Neuron (in vitro differentiated cells): Measurements from ENCODE around the gene ETV2.
"Not testable (repeated sequence)": the region's sequence is repeated elsewhere in the genome, so short reads cannot be mapped to it uniquely, and the experiment has no call there.

Source experiments
- H2AFZ ChIP-seq: one replicate; pipeline ENCODE4 v1.6.1; 2013; ENCODE audit warnings: low read depth, mild to moderate bottlenecking, inconsistent platforms, low read length, moderate library complexity
- H3K27me3 ChIP-seq: one replicate; pipeline ENCODE4 v1.6.1; 2013; ENCODE audit warnings: low read length; ENCODE audit not compliant: insufficient read depth
- H3K36me3 ChIP-seq: one replicate; pipeline ENCODE4 v1.6.1; 2013; ENCODE audit warnings: low read length; ENCODE audit not compliant: insufficient read depth
- H3K4me1 ChIP-seq: one replicate; pipeline ENCODE4 v1.6.1; 2013; ENCODE audit warnings: low read length; ENCODE audit not compliant: insufficient read depth
- H3K4me3 ChIP-seq: 2 replicates; pipeline ENCODE4 v1.5.1; 2013; ENCODE audit warnings: mild to moderate bottlenecking, low read length, moderate library complexity
- H3K9me3 ChIP-seq: one replicate; pipeline ENCODE4 v1.6.1; 2013; ENCODE audit warnings: low read length

ETV2 gene

DNA sequence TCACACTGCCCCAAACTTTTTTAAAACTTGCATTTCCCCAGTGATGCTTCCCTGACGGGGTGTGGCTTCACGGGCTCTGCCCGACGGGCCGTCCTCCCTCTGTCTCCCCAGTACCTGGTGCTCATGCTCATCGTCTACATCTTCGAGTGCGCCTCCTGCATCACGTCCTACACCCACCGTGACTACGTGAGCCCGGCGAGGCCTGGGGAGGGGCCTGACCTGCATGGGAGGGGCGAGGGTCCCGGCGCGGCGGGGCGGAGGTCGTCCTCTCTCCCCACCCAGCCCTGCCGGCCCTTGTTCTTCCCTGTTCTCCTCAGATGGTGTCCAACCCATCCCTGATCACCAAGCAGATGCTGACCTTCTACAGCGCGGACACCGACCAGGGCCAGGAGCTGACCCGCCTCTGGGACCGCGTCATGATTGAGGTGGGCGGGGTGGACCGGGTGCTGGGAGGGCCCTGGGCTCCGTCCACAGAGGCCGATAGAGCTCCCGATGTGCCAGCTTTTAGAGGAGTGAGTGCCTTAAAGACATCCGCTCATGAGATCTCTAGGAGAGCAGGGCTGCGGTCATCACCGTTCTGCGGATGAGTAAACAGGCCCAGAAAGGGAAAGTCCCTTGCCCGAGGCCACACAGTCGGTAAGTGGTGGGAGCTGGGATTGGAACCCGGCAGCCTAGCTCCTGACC, 31.7 kb downstream of the ETV2 start:
- H3K4me3 ChIP-seq: no peak overlapping the region
- H3K9me3 ChIP-seq: peaks cover 2% of the 10 kb centered on the region
- no peaks in the 10 kb centered on the region for H3K4me1 ChIP-seq
- no peaks in the 10 kb centered on the region for H3K36me3 ChIP-seq
- H2AFZ ChIP-seq: no peak overlapping the region
- H3K27me3 ChIP-seq: peaks cover 16% of the 10 kb centered on the region

DNA sequence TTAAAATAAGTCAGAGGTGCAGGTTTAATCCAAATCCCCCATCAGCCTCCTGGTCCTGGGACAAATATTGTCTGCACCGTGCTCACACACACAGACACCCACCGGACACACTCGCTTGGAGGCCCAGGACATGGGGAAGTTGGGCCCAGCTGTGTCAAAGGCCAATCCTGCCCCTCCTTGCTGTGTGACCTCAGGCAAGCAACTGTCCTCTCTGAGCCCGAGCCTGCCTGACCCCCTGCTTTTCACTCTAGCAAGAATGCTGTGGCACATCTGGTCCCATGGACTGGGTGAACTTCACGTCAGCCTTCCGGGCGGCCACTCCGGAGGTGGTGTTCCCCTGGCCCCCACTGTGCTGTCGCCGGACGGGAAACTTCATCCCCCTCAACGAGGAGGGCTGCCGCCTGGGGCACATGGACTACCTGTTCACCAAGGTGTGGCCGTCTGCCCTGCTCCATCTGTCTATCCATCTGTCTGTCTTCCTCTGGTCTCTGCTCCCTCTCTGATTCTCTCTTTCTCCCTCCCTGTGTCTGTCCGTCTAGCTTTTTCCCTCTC, 34.1 kb downstream of the ETV2 start:
- H2AFZ ChIP-seq: no peak overlapping the region

DNA sequence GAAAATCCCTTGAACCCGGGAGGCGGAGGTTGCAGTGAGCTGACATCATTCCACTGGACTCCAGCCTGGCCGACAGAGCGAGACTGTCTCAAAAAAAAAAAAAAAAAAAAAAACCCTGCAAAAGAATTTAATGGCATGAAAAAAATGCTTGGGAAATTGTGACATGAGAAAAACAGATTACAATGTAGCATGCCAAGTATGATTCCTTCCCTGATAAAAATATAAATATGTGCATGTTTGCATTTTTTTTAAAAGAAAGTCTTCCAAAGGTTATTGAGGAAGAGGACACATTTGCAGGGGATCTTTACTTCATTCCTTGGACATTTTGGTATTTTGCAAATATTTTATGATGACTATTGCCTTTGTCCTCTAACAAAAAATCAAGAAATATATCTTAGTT, 48.3 kb downstream of the ETV2 start:
- Histone ChIP-seq H3K27me3 (no peaks in the 10 kb centered on the region), H3K4me3 (no peak overlapping the region), H3K4me1 (peaks cover 3% of the 10 kb centered on the region), H2AFZ (no peak overlapping the region), H3K9me3 (no peaks in the 10 kb centered on the region), H3K36me3 (no peaks in the 10 kb centered on the region)

More for the DNA sequence above, 34.1 kb downstream of the ETV2 start:
- Histone ChIP-seq H3K4me1 (no peaks in the 10 kb centered on the region), H3K36me3 (no peaks in the 10 kb centered on the region), H3K9me3 (peaks cover 2% of the 10 kb centered on the region), H3K4me3 (no peak overlapping the region), H3K27me3 (peaks cover 16% of the 10 kb centered on the region)

DNA sequence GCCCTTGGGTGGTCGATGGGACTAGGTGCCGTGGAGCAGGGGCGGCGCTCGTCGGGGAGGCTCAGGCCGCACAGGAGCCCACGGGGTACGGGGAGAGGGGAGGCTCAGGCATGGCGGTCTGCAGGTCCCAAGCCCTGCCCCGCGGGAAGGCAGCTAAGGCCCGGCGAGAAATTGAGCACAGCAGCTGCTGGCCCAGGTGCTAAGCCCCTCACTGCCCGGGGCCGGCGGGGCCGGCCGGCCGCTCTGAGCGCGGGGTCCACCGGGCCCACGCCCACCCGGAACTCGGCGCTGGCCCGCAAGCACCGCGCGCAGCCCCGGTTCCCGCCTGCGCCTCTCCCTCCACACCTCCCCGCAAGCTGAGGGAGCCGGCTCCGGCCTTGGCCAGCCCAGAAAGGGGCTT, 49.6 kb downstream of the ETV2 start:
- not testable (repeated sequence) for H2AFZ ChIP-seq, H3K4me1 ChIP-seq, H3K27me3 ChIP-seq, H3K4me3 ChIP-seq, H3K9me3 ChIP-seq, H3K36me3 ChIP-seq

DNA sequence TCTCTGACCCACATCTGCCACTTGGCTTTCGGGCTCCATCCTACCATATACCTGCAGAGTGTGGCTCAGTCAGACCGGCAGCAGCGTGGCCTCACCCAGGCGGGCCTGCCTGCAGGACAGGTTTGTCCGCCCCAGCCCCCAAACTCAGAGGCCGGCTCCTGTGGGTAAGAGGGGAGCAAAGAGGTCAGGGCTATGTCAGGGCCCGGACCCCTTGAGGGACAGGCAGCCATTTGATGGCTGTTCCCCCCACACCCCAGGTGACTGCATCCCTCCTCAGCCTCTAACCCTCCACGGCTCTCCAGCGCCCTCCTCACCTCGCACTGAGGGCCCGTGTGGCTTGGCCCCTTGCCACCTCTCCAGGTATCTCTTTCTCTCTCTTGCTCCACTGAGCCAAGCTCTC, 50.5 kb downstream of the ETV2 start:
- no peaks in the 10 kb centered on the region for H3K9me3 ChIP-seq
- H3K4me3 ChIP-seq: no peak overlapping the region
- H3K27me3 ChIP-seq: no peaks in the 10 kb centered on the region
- H3K36me3 ChIP-seq: no peaks in the 10 kb centered on the region
- H3K4me1 ChIP-seq: peaks cover 3% of the 10 kb centered on the region
- H2AFZ ChIP-seq: no peak overlapping the region

DNA sequence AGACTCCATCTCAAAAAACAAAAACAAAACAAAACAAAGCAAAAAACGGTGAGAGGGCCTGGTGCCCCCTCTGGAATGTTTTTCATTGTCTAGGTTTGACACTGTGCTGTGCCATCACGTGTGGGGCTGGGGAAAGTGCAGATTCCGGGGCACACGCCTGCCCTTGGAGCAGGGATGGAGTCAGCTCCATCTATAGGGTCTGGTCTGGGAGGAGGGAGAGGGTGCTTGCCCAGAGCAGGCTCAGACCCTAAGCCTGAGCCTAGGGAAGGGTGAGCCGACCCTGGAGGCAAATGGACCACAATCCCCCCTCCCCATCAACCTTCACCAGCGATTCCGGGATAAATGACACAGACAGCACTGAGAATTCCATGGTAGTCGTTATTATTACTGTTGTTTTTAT, 51.9 kb downstream of the ETV2 start:
- H3K36me3 ChIP-seq: no peaks in the 10 kb centered on the region
- no peak overlapping the region for H3K4me3 ChIP-seq
- H2AFZ ChIP-seq: no peak overlapping the region
- peaks cover 3% of the 10 kb centered on the region for H3K4me1 ChIP-seq
- H3K27me3 ChIP-seq: no peaks in the 10 kb centered on the region
- H3K9me3 ChIP-seq: no peaks in the 10 kb centered on the region

DNA sequence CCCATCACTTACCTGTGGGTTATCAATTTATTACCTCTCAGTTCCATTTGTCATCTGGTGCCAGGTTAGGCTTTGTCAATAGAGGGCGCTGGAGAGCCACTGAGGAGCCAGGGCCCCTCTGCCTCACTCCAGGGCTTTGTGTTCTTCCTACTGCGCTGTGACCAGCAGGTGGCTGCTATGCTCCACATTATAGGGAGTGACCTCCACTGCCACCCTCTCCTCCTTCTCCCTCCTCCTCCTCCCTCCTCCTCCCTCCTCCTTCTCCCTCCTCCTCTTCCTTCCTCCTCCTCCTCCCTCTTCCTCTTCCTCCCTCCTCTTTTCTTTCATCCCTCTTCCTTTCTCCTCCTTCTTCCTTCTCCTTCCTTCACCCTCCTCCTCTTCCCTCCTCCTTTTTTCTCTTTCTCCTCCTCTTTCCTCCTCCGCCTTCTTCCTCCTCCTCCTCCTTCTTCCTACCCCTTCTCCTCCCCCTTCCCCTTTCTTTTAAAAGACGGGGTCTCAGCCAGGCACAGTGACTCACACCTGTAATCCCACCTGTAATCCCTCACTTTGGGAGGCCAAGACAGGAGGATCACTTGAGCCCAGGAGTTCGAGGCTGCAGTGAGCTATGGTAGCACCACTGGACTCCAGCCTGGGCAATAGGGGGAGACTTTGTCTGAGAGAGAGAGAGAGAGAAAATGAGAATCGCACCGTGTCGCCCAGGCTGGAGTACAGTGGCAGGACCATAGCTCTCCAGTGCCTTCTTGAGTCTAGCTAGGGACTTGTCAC, 52.5 kb downstream of the ETV2 start:
- Histone ChIP-seq H2AFZ (no peak overlapping the region), H3K36me3 (no peaks in the 10 kb centered on the region), H3K27me3 (no peaks in the 10 kb centered on the region), H3K9me3 (no peaks in the 10 kb centered on the region), H3K4me3 (no peak overlapping the region), H3K4me1 (peaks cover 3% of the 10 kb centered on the region)
